K562 (cell line): ENCODE measurements around the gene USP1. TPM values are rescaled to one million over a fixed set of nuclear protein-coding genes. Genes with fewer than 3 reads are reported as not detected.

Source experiments
- ATAC-seq: fragments of 200-7000 bp; cut with Tn5 transposase; 3 replicates; pipeline ENCODE4 v1.9.1; 2020; ENCODE audit warnings: moderate library complexity
- BruUV-seq: library from RNA; stranded (reverse); fragments of 400-500 nt; replicated peaks from 2 replicates; lab custom pipeline; 2021; lab: Mats Ljungman, UMichigan
- CTCF ChIA-PET: fragments of 300-600 bp; formaldehyde crosslinking; extraction: SDS; loops from one replicate; lab custom pipeline; 2021; ENCODE audit warnings: low intra/inter-chr PET ratio; lab: Yijun Ruan, JAX
- POLR2A ChIA-PET: fragments of 300-600, 350-650 bp; sonication (Branson Sonifier 250); formaldehyde crosslinking; extraction: SDS; loops from one replicate; lab custom pipeline; 2021; ENCODE audit warnings: antibody characterized with exemption, inconsistent platforms; lab: Yijun Ruan, JAX
- DNase-seq, 4 experiments: peaks; one replicate each; pipeline versions ENCODE4 v3.0.0 to v3.0.0-alpha.2; 2011 to 2018; ENCODE audit warnings: low spot score in 3 of 4, mixed read lengths in 3 of 4; ENCODE audit errors: extremely low read depth in 1 of 4
- FAIRE-seq: peaks from 2 replicates; lab custom pipeline; 2011; peaks lifted over from hg19 to GRCh38; lab: Jason Lieb, UNC
- H2AFZ ChIP-seq: 2 replicates; pipeline ENCODE4 v1.6.0; 2011; ENCODE audit warnings: low read depth, low read length, control low read depth, inconsistent platforms
- H3K27ac ChIP-seq: fragments of 200-600 bp; 3 replicates; pipeline ENCODE4 v1.8.0; 2011; ENCODE audit warnings: low read depth, mild to moderate bottlenecking, control low read depth, inconsistent platforms, low read length, moderate library complexity, mixed read lengths; ENCODE audit errors: extremely low read depth
- H3K27me3 ChIP-seq, 2 experiments: fragments of 300-600 bp in 1 of 2; 2 replicates in 1 of 2; 3 replicates in 1 of 2; pipeline versions ENCODE4 v1.6.0 to v1.8.0; 2011; ENCODE audit warnings: inconsistent platforms in 2 of 2, low read length in 2 of 2, mild to moderate bottlenecking in 1 of 2, mixed read lengths in 1 of 2, moderate library complexity in 1 of 2; ENCODE audit not compliant: control insufficient read depth in 2 of 2, insufficient read depth in 2 of 2
- H3K36me3 ChIP-seq: fragments of 300-600 bp; 3 replicates; pipeline ENCODE4 v1.8.0; 2011; ENCODE audit warnings: mild to moderate bottlenecking, low read length, inconsistent platforms; ENCODE audit not compliant: control insufficient read depth, insufficient read depth
- H3K4me1 ChIP-seq, 2 experiments: fragments of 200-600 bp in 1 of 2; replicated peaks in 1 of 2; 2 replicates in 1 of 2; 3 replicates in 1 of 2; pipeline versions ENCODE4 v1.5.1 to v1.8.0; 2011; ENCODE audit warnings: inconsistent platforms in 2 of 2, low read length in 2 of 2, mild to moderate bottlenecking in 1 of 2, mixed read lengths in 1 of 2, moderate library complexity in 1 of 2; ENCODE audit not compliant: control insufficient read depth in 2 of 2, insufficient read depth in 2 of 2
- H3K4me2 ChIP-seq: 2 replicates; pipeline ENCODE4 v1.6.1; 2011; ENCODE audit warnings: low read length, control low read depth, inconsistent platforms, mixed read lengths; ENCODE audit not compliant: insufficient read depth
- H3K4me3 ChIP-seq: fragments of 200-600 bp; sonication (generic), shearing (Covaris generic); 2 replicates; pipeline ENCODE4 v1.5.1; 2016; ENCODE audit warnings: control low read depth, inconsistent platforms
- H3K79me2 ChIP-seq: fragments of 200-600 bp; 3 replicates; pipeline ENCODE4 v1.8.0; 2011; ENCODE audit warnings: low read length, inconsistent platforms; ENCODE audit not compliant: control insufficient read depth, insufficient read depth
- H3K9ac ChIP-seq, 2 experiments: 2 replicates each; pipeline versions ENCODE4 v1.6.0 to v1.6.1; 2011; ENCODE audit warnings: low read depth in 2 of 2, low read length in 2 of 2, control low read depth in 1 of 2, inconsistent platforms in 1 of 2, mild to moderate bottlenecking in 1 of 2, mixed read lengths in 1 of 2; ENCODE audit not compliant: insufficient read depth in 1 of 2
- H3K9me1 ChIP-seq: one replicate; pipeline ENCODE4 v1.6.0; 2011; ENCODE audit warnings: inconsistent platforms, mild to moderate bottlenecking, low read length, moderate library complexity; ENCODE audit not compliant: control insufficient read depth, insufficient read depth
- H3K9me3 ChIP-seq: replicated peaks from 2 replicates; pipeline ENCODE4 v1.5.1; 2011; ENCODE audit warnings: low read depth, low read length, inconsistent platforms; ENCODE audit not compliant: control insufficient read depth, insufficient read depth
- H4K20me1 ChIP-seq: replicated peaks from 2 replicates; pipeline ENCODE4 v1.6.1; 2011; ENCODE audit warnings: low read length, inconsistent platforms, mixed read lengths; ENCODE audit not compliant: control insufficient read depth, insufficient read depth
- FOXJ3 ChIP-seq: sonication (generic); formaldehyde crosslinking; IDR thresholded peaks from 2 replicates; pipeline ENCODE4 v1.4.0; 2020; ENCODE audit warnings: mild to moderate bottlenecking, missing genetic modification reagents
- PCBP1 ChIP-seq: fragments of 200-400 bp; formaldehyde crosslinking; IDR thresholded peaks from 2 replicates; pipeline ENCODE4 v1.6.1; 2018; ENCODE audit warnings: mild to moderate bottlenecking, low read depth, low read length; ENCODE audit not compliant: poor library complexity, severe bottlenecking
- POLR2AphosphoS5 ChIP-seq: IDR thresholded peaks from 2 replicates; pipeline ENCODE4 v1.6.1; 2011; ENCODE audit warnings: mild to moderate bottlenecking, low read depth, low read length, moderate library complexity; ENCODE audit not compliant: control insufficient read depth, insufficient read depth
- SFPQ ChIP-seq: fragments of 200-400 bp; formaldehyde crosslinking; IDR thresholded peaks from 2 replicates; pipeline ENCODE4 v1.6.1; 2017; ENCODE audit warnings: mild to moderate bottlenecking, low read depth, low read length, moderate library complexity
- STAT6 ChIP-seq: sonication (generic); formaldehyde crosslinking; IDR thresholded peaks from 2 replicates; pipeline ENCODE4 v1.8.1; 2023; ENCODE audit warnings: mild to moderate bottlenecking, missing genetic modification reagents
- ZC3H11A ChIP-seq: IDR thresholded peaks from 2 replicates; pipeline ENCODE4 v1.6.1; 2012; ENCODE audit warnings: low read depth, low read length, improper control_type of control experiment
- ZFP30 ChIP-seq: fragments of 250-450 bp; sonication (Bioruptor Pico); IDR thresholded peaks from 2 replicates; pipeline ENCODE4 v1.8.0; 2022; ENCODE audit warnings: moderate library complexity, mild to moderate bottlenecking, inconsistent platforms, borderline replicate concordance
- WGBS: fragments of 100-300 bp; shearing (Covaris generic); methylation state at CpG from one replicate; pipeline ENCODE4 v1.1.6; 2016; ENCODE audit warnings: low coverage, mixed read lengths; ENCODE audit not compliant: insufficient coverage; ENCODE audit errors: missing lambda C conversion rate; 5-methylcytosine and 5-hydroxymethylcytosine counted together
- in situ Hi-C: fragments of 300-500 bp; cut with MboI; formaldehyde crosslinking; loops from 4 replicates; pipeline ENCODE4 v1.15.0; 2018; ENCODE audit warnings: inconsistent platforms, mixed read lengths
- intact Hi-C: fragments of 100-400 bp; cut with micrococcal nuclease; formaldehyde crosslinking; loops from 2 replicates; pipeline ENCODE4 v1.14.2; 2022
- polyA plus RNA-seq, 8 experiments: library from polyadenylated mRNA; depleted of rRNA in 4 of 8; stranded (reverse) in 5 of 8; unstranded in 3 of 8; fragments of >200 nt; fragmentation: Nextera tagmentation in 2 of 8; fragmentation: Illumina TruSeq in 1 of 8; extraction: Ambion mirVana in 2 of 8; extraction: Trizol in 1 of 8; gene quantifications; 2 replicates each; pipeline versions ENCODE4 v1.2.1 to v1.2.3, GENCODE V29; 2011 to 2014; ENCODE audit warnings: inconsistent platforms in 1 of 8, missing spikeins in 1 of 8
- total RNA-seq, 7 experiments: library from RNA; depleted of rRNA in 6 of 7; stranded (reverse); fragments of >200 nt in 6 of 7; fragmentation: Illumina TruSeq in 2 of 7; extraction: Trizol in 2 of 7; gene quantifications; 2 replicates each; pipeline versions ENCODE4 v1.2.1 to v1.2.3, GENCODE V29; 2011 to 2021; ENCODE audit warnings: low replicate concordance in 1 of 7

Gene USP1
- total and polyA plus RNA-seq, 9 of the 15 experiments (the other 6 are each of a cell fraction or from before 2014, with no cell fraction given): 27.3 to 87.9 (median 51.7) TPM

- TF ChIP-seq ZFP30 (CRISPR knock-in tag): no peak
- no peak for TF ChIP-seq POLR2AphosphoS5
- TF ChIP-seq SFPQ: no peak
- TF ChIP-seq STAT6 (CRISPR knock-in tag): no peak
These were observed 43.9 kb upstream of the USP1 start (continued) for GRCh38 chr1:62392951-62393350.

DNA sequence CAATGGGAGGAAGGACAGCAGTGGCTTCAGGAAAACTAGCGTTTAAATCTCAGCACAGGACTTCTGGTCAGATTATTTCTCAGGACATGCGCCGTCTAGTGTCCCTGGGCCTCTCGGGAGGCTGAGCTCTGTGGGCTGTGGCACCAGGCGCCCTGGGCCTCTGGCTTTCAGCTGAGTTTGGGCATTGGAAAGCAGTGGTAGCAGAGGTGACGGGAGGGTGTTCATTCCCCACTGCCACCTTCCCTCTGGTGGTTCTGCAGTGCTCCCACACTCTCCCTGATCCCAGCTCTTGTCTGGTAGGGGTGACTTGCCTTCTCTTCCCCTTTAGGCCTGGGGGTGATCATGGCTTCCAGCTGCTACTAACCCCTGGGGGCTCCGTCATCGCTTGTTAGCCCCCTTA lies 42.2 kb upstream of the USP1 start:
- H3K27me3 ChIP-seq: peaks cover 0 to 25% of the 10 kb centered on the region in 2 experiments; a peak in 3 of 5 replicates
- no peaks in the 10 kb centered on the region for H3K36me3 ChIP-seq
- no peaks in the 10 kb centered on the region for H3K9me3 ChIP-seq
- H3K79me2 ChIP-seq: no peaks in the 10 kb centered on the region
- H3K9me1 ChIP-seq: no peaks in the 10 kb centered on the region
- DNase-seq (no peak), ATAC-seq (no peak), FAIRE-seq (no peak)
- ChIA-PET CTCF (no interaction called here), POLR2A (no interaction called here)
- no TSS peak for BruUV-seq
- no peak overlapping the region for H3K27ac ChIP-seq
- no peak overlapping the region for H3K4me2 ChIP-seq
- H3K9ac ChIP-seq: no peak overlapping the region
- no peak overlapping the region for H2AFZ ChIP-seq
- 0% methylated on average over 8 of the region's 8 CpGs for WGBS
- in situ Hi-C loops: no loop called here
- intact Hi-C loops: no loop called here
- no peak overlapping the region for H3K4me3 ChIP-seq
- TF ChIP-seq FOXJ3 (CRISPR knock-in tag) (no peak), PCBP1 (no peak), ZC3H11A (no peak)
- H4K20me1 ChIP-seq: no peaks in the 10 kb centered on the region
- H3K4me1 ChIP-seq: no peaks in the 10 kb centered on the region
